Lower leg skin (tissue), 3 donors: Measurements from ENCODE around the gene SELENBP1.

Source experiments
- CTCF ChIP-seq, 3 donors: fragments of 450-650 bp; IDR thresholded peaks; one replicate each; pipeline ENCODE4 v1.5.1; 2016; ENCODE audit warnings: antibody characterized with exemption in 3 of 3, mild to moderate bottlenecking in 3 of 3, moderate library complexity in 2 of 3
- POLR2A ChIP-seq, 2 donors: fragments of 450-650 bp; IDR thresholded peaks; one replicate each; pipeline ENCODE4 v1.6.1; 2016 to 2017; ENCODE audit warnings: antibody characterized with exemption in 2 of 2, mild to moderate bottlenecking in 1 of 2, moderate library complexity in 1 of 2

GRCh38 chr1:151393583-151393982 lies 21.1 kb upstream of the SELENBP1 start:
- TF ChIP-seq POLR2A (IDR thresholded peaks at IDR 0.05): no peak
- no peak for TF ChIP-seq CTCF (IDR thresholded peaks at IDR 0.05)
